Osteocyte (in vitro differentiated cells): Measurements from ENCODE around the gene ZCCHC12. TPM values are rescaled to one million over a fixed set of nuclear protein-coding genes. Genes with fewer than 3 reads are reported as not detected.
A peak's percentile ranks its signal among the peaks of the same experiment; 100 is the strongest.
"Not testable (repeated sequence)": the region's sequence is repeated elsewhere in the genome, so short reads cannot be mapped to it uniquely, and the experiment has no call there.

ENCODE experiments used
- DNase-seq: peaks from one replicate; pipeline ENCODE4 v3.0.0; 2021; ENCODE audit warnings: mixed read lengths; ENCODE audit not compliant: unreplicated experiment; ENCODE audit errors: extremely low spot score
- H3K27ac Mint-ChIP-seq: one replicate; pipeline ENCODE4 v1.8.0; 2021; ENCODE audit warnings: mild to moderate bottlenecking, mixed read lengths; ENCODE audit not compliant: unreplicated experiment
- H3K27me3 Mint-ChIP-seq: one replicate; pipeline ENCODE4 v1.8.0; 2021; ENCODE audit warnings: mixed read lengths; ENCODE audit not compliant: unreplicated experiment
- H3K36me3 Mint-ChIP-seq: one replicate; pipeline ENCODE4 v1.8.0; 2021; ENCODE audit warnings: mixed read lengths; ENCODE audit not compliant: unreplicated experiment
- H3K4me1 Mint-ChIP-seq: one replicate; pipeline ENCODE4 v1.8.0; 2021; ENCODE audit warnings: mixed read lengths; ENCODE audit not compliant: unreplicated experiment
- H3K4me3 Mint-ChIP-seq: one replicate; pipeline ENCODE4 v1.8.0; 2021; ENCODE audit warnings: mild to moderate bottlenecking, moderate library complexity, mixed read lengths; ENCODE audit not compliant: unreplicated experiment
- H3K9me3 Mint-ChIP-seq: one replicate; pipeline ENCODE4 v1.8.0; 2021; ENCODE audit warnings: mixed read lengths; ENCODE audit not compliant: unreplicated experiment
- total RNA-seq: library from RNA; stranded (reverse); gene quantifications from 2 replicates; pipeline ENCODE4 v1.2.1, GENCODE V29; 2021
- TF ChIP-seq, protein P1 (sequence below): fragments of 200-600 bp; sonication (generic); IDR thresholded peaks from 2 replicates; pipeline ENCODE4 v1.5.0; 2021; ENCODE audit warnings: antibody characterized with exemption, mild to moderate bottlenecking, moderate library complexity

ZCCHC12 gene
- total RNA-seq, 1 donor from 2014 or later = 0.16 TPM

DNA sequence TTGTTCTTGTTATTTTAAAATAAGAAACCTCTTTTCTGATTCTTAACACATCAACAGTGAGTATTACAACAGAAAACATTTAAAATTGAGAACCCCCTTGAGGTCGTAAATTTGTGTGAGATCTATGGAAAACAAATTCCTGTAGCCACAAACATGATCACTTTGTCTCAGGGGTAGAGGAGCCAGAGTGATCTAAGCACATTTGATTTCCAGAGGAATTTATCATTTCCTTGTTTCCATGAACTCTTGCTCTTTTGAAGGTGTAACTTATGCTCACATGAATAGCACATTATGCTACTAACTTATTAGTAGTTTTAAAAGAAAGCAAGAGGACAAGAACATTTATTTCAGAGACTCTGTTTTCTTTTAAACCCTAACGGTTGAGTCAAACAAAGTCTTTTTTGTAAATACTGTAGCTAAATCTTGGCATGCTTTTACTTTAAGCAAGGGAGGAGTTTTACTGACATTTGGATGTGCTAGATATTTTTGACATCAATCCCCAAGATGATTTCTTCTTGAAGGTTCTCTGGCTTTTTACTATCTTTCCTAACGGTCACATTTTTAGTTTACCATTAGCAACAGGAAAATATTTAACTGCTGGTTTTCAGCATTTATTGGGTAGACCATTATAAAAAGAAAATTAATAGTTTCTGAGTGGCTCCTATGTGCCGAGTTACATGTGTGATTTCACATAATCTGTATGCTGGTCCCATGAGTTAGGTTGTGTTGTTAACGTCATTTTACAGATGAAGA, 27.9 kb upstream of the ZCCHC12 start:
- H3K4me1 Mint-ChIP-seq = peaks cover 8% of the 10 kb centered on the region
- TF ChIP-seq, protein P1, sequence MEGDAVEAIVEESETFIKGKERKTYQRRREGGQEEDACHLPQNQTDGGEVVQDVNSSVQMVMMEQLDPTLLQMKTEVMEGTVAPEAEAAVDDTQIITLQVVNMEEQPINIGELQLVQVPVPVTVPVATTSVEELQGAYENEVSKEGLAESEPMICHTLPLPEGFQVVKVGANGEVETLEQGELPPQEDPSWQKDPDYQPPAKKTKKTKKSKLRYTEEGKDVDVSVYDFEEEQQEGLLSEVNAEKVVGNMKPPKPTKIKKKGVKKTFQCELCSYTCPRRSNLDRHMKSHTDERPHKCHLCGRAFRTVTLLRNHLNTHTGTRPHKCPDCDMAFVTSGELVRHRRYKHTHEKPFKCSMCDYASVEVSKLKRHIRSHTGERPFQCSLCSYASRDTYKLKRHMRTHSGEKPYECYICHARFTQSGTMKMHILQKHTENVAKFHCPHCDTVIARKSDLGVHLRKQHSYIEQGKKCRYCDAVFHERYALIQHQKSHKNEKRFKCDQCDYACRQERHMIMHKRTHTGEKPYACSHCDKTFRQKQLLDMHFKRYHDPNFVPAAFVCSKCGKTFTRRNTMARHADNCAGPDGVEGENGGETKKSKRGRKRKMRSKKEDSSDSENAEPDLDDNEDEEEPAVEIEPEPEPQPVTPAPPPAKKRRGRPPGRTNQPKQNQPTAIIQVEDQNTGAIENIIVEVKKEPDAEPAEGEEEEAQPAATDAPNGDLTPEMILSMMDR = no peak
- no peaks in the 10 kb centered on the region for H3K27me3 Mint-ChIP-seq
- no peak for DNase-seq
- peaks cover 6% of the 10 kb centered on the region for H3K36me3 Mint-ChIP-seq
- no peak overlapping the region for H3K4me3 Mint-ChIP-seq
- H3K9me3 Mint-ChIP-seq = no peaks in the 10 kb centered on the region
- H3K27ac Mint-ChIP-seq = no peak overlapping the region

DNA sequence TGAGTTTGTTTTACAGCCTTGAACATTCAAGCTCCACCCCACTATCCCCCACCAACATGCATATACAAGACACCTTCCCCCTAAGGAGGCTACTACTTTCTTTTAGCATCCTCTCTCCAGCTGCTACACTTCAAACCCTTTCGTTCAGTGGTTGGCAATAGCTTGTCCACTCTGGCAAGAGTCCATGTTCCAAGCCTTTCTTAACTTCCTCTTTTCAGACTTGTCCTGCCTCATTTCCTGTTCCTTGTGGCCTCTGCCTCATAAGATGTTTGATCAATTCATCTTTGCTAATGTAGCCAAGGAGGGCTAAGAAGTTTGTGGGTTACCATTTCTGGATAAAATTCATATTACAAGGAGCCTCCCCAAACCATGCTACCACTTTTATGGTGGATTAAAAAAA, 20.8 kb upstream of the ZCCHC12 start:
- H3K9me3 Mint-ChIP-seq = peaks cover 17% of the 10 kb centered on the region
- H3K36me3 Mint-ChIP-seq = peaks cover 4% of the 10 kb centered on the region
- TF ChIP-seq, protein P1 = no peak
- DNase-seq = no peak
- no peak overlapping the region for H3K4me3 Mint-ChIP-seq
- no peaks in the 10 kb centered on the region for H3K4me1 Mint-ChIP-seq
- no peaks in the 10 kb centered on the region for H3K27me3 Mint-ChIP-seq
- H3K27ac Mint-ChIP-seq = no peak overlapping the region

DNA sequence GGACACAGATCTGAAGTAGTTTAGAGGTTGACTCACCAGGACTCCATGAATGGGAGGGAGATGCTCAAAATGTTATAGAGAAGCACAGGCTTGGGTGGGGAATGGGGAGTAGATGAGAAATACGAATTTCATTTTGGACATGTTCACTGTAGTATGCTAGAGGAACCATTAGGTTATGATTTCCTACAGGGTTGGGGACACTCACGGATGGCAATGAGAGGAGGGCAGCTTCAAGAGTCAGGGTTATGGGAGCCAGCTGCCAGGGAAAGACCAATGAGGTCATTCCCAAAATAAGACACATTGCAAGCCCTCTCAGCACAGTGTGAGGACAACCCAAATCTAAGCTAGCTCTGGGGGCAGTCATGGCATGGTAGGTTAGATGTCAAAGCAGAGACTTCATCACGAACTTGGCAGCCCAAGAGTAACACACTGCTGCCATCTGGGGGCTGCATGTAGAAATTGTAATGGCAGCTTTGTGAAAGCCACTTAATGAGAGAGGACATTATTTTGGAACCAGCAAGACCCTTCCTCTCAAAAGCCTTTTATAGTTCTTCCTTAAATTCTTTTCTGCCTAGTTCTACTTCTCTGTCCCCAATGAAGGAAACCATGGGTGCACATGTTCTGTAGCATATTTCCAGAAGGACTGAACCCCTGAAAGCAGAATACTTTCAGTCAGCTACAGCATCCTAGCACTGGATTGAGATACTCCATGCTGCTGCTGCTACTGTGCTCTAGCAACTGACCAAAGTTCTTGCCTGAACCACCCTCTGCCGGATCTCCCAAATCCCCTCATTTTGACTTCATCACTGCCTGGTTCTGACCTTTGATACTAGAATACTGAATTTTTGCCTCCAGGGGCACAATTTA, 16.2 kb upstream of the ZCCHC12 start:
- H3K27ac Mint-ChIP-seq = no peak overlapping the region
- no peak for DNase-seq
- H3K9me3 Mint-ChIP-seq = peaks cover 12% of the 10 kb centered on the region
- no peaks in the 10 kb centered on the region for H3K27me3 Mint-ChIP-seq
- H3K4me1 Mint-ChIP-seq = no peaks in the 10 kb centered on the region
- no peak overlapping the region for H3K4me3 Mint-ChIP-seq
- peaks cover 4% of the 10 kb centered on the region for H3K36me3 Mint-ChIP-seq
- TF ChIP-seq, protein P1 = peak; percentile 74

DNA sequence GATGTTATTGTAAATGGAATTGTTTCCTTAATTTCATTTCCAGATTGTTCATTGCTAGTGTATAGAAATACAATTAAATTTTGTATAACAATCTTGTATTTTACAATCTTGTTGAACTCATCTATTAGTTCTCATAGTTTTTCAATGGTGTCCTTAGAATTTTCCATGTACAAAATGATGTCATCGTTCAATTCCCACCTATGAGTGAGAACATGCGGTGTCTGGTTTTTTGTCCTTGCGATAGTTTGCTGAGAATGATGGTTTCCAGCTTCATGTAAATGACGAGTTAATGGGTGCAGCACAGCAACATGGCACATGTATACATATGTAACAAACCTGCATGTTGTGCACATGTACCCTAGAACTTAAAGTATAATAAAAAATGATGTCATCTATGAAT, 6.4 kb upstream of the ZCCHC12 start:
- not testable (repeated sequence) for H3K27me3 Mint-ChIP-seq, H3K4me3 Mint-ChIP-seq, H3K4me1 Mint-ChIP-seq, H3K27ac Mint-ChIP-seq, H3K36me3 Mint-ChIP-seq, H3K9me3 Mint-ChIP-seq, DNase-seq

DNA sequence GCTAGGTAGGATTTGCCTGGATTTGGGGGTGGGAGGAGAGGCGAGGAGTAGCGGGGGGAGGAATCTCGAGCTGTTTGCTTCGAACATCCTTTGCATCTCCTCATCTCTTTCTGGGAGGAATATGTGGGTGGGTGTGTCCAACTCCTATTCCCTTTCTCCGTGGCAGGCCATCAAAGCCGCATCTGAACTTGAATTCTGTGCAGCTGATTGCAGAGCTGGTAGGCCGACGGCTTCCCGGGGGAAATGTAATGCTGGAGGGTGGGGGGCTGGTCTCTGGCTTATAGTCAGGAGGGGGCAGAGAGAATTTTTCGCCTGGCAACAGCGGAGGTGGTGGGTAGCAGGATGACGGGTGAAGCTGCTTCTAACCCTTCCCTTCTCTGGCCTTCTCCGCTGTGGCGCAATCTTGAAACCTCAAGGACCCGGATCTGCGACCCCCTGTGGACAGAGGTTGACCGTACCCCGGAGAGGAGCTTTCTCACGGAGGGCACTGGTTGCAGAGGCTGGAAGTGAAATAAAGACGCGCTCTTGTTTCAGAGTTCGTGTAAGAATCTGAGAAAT, 628 bp downstream of the ZCCHC12 start:
- Mint-ChIP-seq H3K4me1 (peaks cover 13% of the 10 kb centered on the region), H3K27me3 (peaks cover 36% of the 10 kb centered on the region), H3K36me3 (peaks cover 3% of the 10 kb centered on the region), H3K9me3 (peaks cover 6% of the 10 kb centered on the region), H3K4me3 (peak overlapping the region; percentile 71), H3K27ac (no peak overlapping the region)
- no peak for DNase-seq
- TF ChIP-seq, protein P1 = no peak
